K562 treated with DMSO at 1 percent for 48 hours (cell line): Measurements from ENCODE around the gene RHCE. TPM values are rescaled to one million over a fixed set of nuclear protein-coding genes. Genes with fewer than 3 reads are reported as not detected.

Experiments
- total RNA-seq: library from RNA; unstranded; fragments of 300-600 nt; gene quantifications from 2 replicates; pipeline ENCODE4 v1.2.3, GENCODE V29; 2022; ENCODE audit warnings: low replicate concordance; ENCODE audit errors: extremely low read depth

Gene RHCE
- not detected in 2 replicates for total RNA-seq

DNA sequence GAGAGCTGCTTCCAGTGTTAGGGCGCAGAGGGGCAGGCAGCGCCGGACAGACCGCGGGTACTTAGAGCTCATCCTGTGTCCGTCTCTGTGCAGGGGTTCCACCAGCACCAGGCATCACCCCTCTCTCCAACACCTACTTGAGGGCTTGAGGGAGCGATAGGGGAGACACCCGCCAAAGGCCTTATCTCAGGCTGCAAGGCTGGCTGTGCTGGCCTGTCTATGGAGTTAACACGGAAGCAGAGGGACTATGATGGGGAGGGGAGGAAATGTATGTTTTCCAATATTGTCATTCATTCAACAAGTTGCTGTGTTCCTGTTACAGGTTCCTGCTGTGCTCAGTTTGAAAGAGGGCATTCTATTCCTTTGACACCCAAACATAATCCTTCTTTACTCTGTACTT lies at the start of gene RHCE:
TSS of gene RHCE (minus strand) at position 111 of the 400 bp plus-strand sequence. CDS start at position 72, 39 bp downstream.

DNA sequence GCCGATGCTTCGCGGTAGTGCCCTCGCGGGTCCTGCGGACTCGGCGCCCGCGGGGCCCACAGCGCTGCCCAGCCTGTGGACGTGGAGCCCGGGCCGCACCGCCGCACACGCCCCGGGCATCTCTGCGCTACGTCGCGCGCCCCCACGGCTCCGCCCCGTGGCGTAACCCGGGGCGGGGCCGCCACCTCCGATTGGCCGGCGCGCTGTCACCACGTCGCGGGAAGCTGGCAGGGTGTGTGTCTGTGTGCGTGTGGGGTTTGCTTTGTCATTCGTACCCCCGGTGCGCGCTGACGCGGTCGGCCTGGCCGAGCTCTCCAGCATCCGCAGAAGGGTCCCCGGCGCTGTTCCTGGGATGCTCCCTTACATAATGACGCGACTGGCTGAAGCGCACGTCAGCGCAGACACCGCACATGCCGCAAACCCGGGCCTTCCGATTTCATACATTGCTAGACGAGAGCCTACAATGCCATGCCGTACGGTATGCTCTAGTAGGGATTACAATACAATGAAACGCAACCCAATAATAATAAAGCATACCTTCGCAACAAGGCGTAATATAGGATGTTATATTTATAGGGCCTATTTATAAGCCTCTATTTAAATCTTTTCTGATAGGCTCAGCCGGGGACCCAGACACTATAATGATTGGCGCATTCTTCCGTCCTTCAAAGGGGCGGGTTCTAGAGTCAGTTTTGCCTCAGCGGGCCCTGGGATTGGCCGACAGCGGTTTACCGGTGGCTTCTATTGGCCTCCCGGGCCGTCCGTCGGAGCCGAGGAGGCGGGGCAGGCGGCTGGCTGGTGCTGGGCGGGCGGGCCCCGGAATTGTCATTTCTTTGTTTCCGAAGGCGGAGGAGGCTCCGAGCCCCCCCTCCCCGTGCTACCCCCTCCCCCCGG lies 9.7 kb upstream of the RHCE start, which contains the start of gene MACO1:
TSS of gene MACO1 (plus strand) at position 825 of the 894 bp plus-strand sequence. CDS start 202 bp downstream, outside the sequence.

GRCh38 chr1:25338188-25338981 lies 82.2 kb downstream of the RHCE start, which contains the start of gene TMEM50A:
Gene TMEM50A, plus strand, starts transcription at chr1:25338334. Its CDS starts 2,153 bp downstream, at chr1:25340487.

Other genes starting within 250 kb of the RHCE start
- not detected in 2 replicates for gene SYF2, start 188.3 kb downstream of the RHCE start, total RNA-seq
- not detected in 2 replicates for gene RSRP1, start 173.4 kb downstream of the RHCE start, total RNA-seq
- gene RHD, start 148.3 kb downstream of the RHCE start, total RNA-seq, result not detected in 2 replicates
- gene TMEM50A, start 82.5 kb downstream of the RHCE start, total RNA-seq, result not detected in 2 replicates
- gene MACO1, start 10.1 kb upstream of the RHCE start, total RNA-seq, result not detected in 2 replicates
- gene LDLRAP1, start 122.8 kb upstream of the RHCE start, total RNA-seq, result not detected in 2 replicates
- not detected in 2 replicates for gene MAN1C1, start 196.0 kb upstream of the RHCE start, total RNA-seq